NCI-H146 treated with DMSO at 0.1 percent for 48 hours (cell line): ENCODE results near the gene NLGN3.

Source experiments
- DNase-seq: peaks from one replicate; lab custom pipeline; 2025; ENCODE audit not compliant: unreplicated experiment; lab: John Stamatoyannopoulos, UW

NLGN3 gene

DNA sequence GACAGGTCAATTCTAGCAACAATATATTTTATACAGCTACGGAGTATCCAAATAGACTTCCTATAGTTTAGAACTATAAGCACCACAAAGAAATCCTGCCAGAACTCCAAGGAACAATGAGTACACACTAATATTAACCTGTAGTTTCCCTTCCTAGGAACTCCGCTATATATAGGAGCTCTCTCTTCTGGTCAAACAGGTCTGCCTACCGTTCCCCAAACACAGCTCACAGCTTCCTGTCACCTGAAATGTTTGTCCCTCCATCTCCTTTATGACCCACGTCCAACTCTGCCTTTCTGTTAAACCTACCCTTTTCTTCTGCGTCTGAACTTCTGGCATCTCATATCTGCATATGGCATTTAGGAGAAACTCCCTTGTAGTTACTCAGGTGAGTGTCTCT is 67.9 kb downstream of the NLGN3 start:
- DNase-seq, result no peak

DNA sequence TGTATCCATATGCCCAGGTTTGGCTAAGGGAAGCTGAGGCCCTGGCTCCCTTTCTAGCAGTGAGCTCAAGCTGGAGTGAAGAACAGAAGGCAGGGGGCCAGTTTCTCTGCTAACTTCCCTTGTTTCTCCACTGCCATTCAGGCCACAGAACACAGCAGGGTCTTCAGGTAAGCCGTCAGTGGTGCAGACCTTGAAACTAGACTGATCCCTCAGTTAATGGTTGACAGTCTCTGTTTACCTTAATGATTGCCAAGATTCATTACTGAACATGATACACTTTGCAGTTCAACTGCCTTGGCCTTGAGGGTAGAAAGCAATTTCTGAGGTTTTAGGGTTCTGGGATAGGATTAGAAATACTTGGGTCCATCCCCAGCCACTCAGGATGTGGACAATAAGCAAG is 69.5 kb downstream of the NLGN3 start:
- DNase-seq, result no peak

DNA sequence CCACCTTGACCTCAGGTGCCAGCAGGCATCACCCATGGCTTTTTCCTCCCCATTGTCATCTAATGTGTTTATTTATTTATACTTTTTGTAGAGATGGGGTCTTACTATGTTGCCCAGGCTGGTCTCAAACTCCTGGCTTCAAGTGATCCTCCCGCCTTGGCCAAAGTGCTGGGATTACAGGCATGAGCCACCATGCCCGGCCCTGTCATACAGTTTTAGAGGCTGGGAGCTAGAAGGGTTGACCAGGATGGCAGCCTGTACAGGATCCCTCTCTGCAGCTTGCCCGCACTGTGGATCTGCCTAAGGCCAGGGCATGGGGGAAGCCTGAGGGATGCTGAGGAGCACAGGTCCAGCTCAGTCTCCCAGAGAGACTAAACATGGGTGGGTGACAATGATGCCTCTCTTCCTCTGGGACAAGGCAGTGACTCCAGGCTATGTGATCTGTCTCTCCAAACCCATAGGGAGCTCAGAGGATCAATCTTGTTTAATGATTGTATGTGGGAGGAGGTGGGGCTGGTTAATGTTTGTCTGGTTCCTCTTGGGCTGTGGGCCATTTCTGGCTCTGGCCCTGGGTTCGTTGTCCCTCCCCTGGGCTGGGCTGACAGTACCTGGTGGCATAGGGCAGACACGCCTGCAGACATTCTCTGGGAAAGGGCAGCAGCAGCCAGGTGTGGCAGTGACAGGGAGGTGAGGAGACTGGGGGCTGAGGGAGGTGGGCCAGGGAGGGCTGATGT is 70.1 kb downstream of the NLGN3 start:
- peak; percentile 60 for DNase-seq

DNA sequence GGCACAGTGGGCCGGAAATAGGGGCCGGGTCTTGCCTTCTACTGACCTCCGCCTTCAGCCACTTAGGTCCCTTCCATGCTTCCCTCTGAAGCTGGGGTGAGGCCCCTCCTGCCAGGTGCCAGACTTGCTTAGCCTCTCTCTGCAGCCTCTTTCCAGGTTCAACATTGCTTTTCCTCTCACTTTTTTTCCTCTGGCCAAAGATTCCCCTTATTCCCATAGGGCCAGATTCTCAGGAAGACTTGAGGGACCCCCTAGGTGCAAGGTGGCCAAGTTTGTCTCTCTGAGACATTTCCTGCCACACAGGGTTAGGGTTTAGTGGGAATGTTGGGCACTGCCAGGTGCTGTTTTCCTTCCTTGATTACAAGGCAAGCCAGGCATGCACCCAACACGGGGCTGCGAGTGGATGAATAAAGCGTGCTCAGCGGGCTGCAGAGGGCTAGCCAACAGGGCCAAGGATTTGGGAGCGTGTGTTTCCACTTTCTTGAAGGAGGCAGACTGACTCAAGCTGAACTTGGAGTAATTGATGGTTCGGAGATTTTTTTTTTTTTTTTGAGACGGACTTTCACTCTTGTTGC is 70.8 kb downstream of the NLGN3 start:
- peak; percentile 60 for DNase-seq

DNA sequence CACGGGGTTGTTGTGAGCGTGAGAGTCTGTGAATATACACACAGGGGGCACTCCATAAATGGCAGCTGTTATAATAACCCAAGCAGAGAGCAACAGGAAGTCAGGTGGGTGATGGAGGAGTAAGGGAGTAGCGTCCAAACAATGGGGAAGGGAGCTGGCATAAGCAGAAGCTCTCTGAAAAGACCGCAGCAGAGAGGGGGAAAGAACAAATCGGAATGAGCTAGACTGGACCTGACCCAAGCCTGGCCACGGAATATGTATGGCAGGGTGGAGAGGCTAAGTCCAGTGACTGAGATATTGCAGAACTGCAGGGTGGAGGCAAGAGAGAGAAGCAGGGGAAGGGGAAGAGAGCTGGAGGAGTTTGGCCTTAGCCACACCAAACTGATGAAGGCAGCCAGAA is 71.8 kb downstream of the NLGN3 start:
- peak; percentile 95 for DNase-seq

DNA sequence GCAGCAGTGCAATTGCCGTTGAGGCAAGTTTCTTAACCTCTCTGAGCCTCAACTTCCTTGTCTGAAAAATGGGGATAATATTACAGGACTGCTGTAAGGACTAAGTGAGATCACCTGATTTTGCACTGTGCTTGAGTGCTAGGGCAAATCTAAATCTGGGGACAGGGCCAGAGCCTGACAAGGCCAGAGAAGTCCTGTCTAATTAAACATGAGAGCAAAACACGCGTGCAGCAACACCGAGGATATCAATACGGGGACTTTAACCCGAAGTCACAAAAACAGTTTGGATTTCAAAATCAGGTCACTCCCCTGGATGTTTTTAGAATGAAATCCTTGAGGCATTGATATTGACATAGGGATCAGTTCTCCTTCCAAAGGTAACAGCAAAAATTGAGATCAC is 72.7 kb downstream of the NLGN3 start:
- DNase-seq, result no peak
